HG03342 (cell line): Measurements from ENCODE around the gene SLC44A2.

ENCODE experiments used
- ATAC-seq: cut with Tn5 transposase; IDR thresholded peaks from one replicate; pipeline ENCODE4 v1.9.1; 2021; ENCODE audit warnings: mild to moderate bottlenecking, moderate library complexity; ENCODE audit not compliant: unreplicated experiment

Gene SLC44A2

GRCh38 chr19:10615429-10616023, 9.8 kb upstream of the SLC44A2 start:
- ATAC-seq = no peak

- ATAC-seq = no peak
Measured at GRCh38 chr19:10617409-10618121, 7.8 kb upstream of the SLC44A2 start.

DNA sequence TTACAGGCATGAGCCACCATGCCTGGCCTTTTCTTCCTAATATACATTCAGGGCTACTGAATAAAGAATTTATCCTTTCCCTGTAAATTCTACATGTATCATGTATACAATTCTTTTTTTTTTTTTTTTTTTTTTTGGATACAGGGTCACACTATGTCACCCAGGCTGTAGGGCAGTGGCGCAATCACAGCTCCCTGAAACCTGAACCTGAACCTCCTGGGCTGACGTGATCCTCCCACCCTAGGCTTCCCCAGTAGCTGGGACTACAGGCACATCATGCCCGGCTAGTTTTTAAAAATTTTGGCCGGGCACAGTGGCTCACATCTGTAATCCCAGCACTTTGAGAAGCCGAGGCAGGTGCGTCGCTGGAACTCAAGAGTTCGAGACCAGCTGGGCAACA, 6.5 kb upstream of the SLC44A2 start:
- no peak for ATAC-seq

- no peak for ATAC-seq
Measured at GRCh38 chr19:10620786-10621185, 4.6 kb upstream of the SLC44A2 start.

GRCh38 chr19:10621966-10622365, 3.4 kb upstream of the SLC44A2 start:
- no peak for ATAC-seq

DNA sequence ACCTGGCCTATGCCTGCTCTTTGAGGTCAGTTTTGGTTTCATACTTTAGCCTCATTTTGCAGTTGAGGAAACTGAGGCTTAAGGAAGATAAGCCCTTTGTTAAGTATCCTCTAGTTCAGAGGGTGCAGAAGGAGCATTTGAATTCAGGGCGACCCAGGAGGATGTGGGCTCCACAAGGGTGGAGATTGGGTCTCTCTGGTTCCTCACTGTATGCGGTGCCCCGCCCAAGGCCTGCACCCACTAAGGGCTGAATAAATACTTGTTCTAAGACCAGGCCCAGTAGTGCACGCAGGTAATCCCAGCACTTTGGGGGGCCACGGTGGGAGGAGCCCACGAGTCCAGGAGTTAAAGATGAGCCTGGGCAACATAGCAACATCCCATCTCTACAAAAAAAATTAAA, 768 bp upstream of the SLC44A2 start:
- ATAC-seq = no peak

DNA sequence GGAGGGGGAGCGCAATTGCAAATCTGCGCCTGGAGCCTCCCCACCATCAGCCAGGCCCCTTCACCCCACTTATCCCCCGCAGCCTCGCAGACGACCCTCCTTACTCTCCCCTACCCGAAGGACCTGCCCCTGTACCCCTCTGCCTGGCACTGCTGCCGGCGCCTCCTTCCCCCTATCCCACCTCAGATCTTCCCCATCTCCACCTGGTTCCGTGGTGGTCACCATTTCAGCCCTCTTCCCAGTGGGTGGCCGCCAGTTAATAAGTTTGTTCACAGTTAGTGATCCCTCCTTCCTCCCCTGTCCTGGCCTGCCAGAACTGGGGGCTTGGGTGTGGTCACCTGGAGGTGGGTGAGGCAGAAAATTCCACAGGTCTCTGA, 397 bp downstream of the SLC44A2 start:
- no peak for ATAC-seq

GRCh38 chr19:10631874-10632273, 6.5 kb downstream of the SLC44A2 start:
- no peak for ATAC-seq

DNA sequence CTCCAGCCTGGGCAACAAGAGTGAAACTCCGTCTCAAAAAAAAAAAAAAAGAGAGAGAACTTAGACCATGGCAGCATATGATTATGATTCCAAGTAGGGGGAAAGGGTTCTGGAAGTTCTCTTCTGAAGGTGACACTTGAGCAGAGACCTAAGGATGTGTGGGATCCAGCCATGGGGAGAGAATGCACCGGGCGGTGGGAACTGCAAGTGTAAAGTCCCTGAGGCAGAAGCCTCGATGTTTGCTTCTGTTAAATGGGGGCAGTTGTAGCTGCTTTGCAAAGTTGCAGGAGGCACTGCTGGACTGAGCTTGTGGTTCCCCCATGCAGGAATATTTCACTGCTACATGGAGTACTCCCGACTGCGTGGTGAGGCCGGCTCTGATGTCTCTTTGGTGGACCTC, 9.1 kb downstream of the SLC44A2 start:
- no peak for ATAC-seq

GRCh38 chr19:10634963-10635362, 9.6 kb downstream of the SLC44A2 start:
- ATAC-seq = no peak

GRCh38 chr19:10636304-10636972, 11.1 kb downstream of the SLC44A2 start:
- ATAC-seq = no peak

GRCh38 chr19:10637894-10638293, 12.5 kb downstream of the SLC44A2 start:
- no peak for ATAC-seq

- ATAC-seq = no peak
Measured at GRCh38 chr19:10639836-10640235, 14.5 kb downstream of the SLC44A2 start.

DNA sequence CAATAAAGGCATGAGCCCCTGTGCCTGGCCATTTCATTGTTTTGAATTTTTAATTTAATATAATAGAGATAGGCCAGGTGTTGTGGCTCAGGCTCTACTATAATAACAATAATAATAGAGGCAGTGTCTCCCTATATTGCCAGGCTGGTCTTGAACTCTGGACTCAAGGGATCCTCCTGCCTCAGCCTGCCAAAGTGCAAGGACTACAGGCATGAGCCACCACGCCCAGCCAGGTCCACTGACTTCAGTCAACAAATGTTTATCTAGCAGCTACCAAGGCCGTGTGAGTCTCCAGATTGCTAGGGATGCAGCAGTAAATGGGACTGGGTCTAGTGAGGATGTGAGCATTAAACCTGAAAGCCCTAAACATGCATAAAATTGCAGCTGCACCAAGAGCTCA, 15.0 kb downstream of the SLC44A2 start:
- ATAC-seq = no peak

DNA sequence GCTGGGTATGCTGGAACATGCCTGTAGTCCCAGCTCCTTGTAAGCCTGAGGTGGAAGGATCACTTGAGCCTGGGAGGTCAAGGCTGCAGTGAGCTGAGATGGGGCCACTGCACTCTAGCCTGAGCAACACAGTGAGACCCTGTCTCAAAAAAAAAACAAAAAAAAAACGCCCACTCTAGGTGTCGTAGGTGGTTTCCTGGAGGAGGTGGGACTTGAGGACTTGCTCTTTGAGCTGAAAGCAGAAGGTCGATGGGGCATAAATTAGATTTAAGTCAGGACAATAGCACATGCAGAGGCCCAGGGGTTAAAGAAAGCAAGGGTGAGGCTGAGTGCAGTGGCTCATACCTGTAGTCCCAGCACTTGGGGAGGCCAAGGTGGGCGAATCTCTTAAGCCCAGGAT, 15.9 kb downstream of the SLC44A2 start:
- no peak for ATAC-seq

- ATAC-seq = no peak
Measured at GRCh38 chr19:10642473-10643171, 17.3 kb downstream of the SLC44A2 start.

GRCh38 chr19:10643172-10643967, 18.0 kb downstream of the SLC44A2 start:
- no peak for ATAC-seq

GRCh38 chr19:10643968-10644259, 18.6 kb downstream of the SLC44A2 start:
- ATAC-seq = no peak

- no peak for ATAC-seq
Measured at GRCh38 chr19:10644260-10645007, 19.1 kb downstream of the SLC44A2 start.

DNA sequence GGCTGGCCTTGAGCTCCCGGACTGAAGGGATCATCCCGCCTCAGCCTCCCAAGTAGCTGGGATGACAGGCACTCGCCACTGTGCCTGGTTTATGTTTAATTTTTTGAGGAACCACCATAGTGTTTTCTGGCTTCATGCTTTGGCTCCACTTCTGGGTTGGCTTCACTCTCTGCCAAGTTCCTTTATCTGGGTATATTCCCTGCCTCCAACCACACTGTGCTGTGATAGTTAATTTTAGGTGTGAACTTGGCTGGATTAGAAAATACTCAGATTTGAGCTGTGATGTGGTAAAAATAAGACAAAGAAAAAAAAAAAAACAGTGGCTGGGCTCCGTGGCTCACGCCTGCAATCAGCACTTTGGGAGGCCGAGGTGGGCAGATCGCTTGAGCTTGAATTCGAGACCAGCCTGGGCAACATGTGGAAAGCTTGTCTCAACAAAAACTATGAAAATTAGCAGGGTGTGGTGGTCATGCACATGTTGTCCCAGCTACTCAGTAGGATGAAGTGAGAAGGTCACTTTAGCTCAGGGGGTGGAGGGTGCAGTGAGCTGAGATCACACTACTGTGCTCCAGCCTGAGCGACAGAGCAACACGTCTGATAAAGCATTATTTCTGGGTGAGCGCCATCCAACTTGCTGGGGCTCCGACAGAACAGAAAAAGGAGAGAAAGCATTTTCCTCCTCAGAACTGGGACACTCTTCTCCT, 21.3 kb downstream of the SLC44A2 start:
- no peak for ATAC-seq
